Prostate gland (tissue), 2 donors: ENCODE results near the gene RNF19B. TPM values are rescaled to one million over a fixed set of nuclear protein-coding genes. Genes with fewer than 3 reads are reported as not detected.
A peak's percentile ranks its signal among the peaks of the same experiment; 100 is the strongest.

Source experiments
- DNase-seq: peaks from one replicate; pipeline ENCODE4 v3.0.0-alpha.2; 2019; ENCODE audit warnings: low spot score
- H3K27ac ChIP-seq, 2 donors: fragments of 200-600 bp; sonication (generic); 2 replicates each; pipeline ENCODE4 v1.5.1; 2017 to 2019
- H3K27me3 ChIP-seq: fragments of 200-600 bp; sonication (generic); replicated peaks from 2 replicates; pipeline ENCODE4 v1.5.1; 2019; ENCODE audit not compliant: insufficient read depth
- H3K36me3 ChIP-seq, 2 donors: fragments of 200-600 bp; sonication (generic); 1 replicate in 1 of 2; 2 replicates in 1 of 2; pipeline versions ENCODE4 v1.5.1 to v1.8.1; 2017 to 2019
- H3K4me1 ChIP-seq: fragments of 200-600 bp; sonication (generic); replicated peaks from 2 replicates; pipeline ENCODE4 v1.5.1; 2019
- H3K4me3 ChIP-seq, 2 donors: fragments of 200-600 bp; sonication (generic); 2 replicates each; pipeline ENCODE4 v1.5.1; 2017 to 2019
- H3K9me3 ChIP-seq: fragments of 200-600 bp; sonication (generic); 2 replicates; pipeline ENCODE4 v1.5.1; 2017
- POLR2A ChIP-seq: fragments of 450-650 bp; IDR thresholded peaks from one replicate; pipeline ENCODE4 v1.6.1; 2016; ENCODE audit warnings: antibody characterized with exemption, mild to moderate bottlenecking
- POLR2AphosphoS5 ChIP-seq: sonication (generic); formaldehyde crosslinking; IDR thresholded peaks from one replicate; pipeline ENCODE4 v1.6.1; 2017; ENCODE audit warnings: antibody characterized with exemption
- WGBS: methylation state at CpG from one replicate; pipeline ENCODE4 v1.1.5; 2018; 5-methylcytosine and 5-hydroxymethylcytosine counted together
- intact Hi-C: fragments of 100-400 bp; cut with DNase I; formaldehyde crosslinking; loops from one replicate; pipeline ENCODE4 v1.14.2; 2022
- total RNA-seq, 2 donors: library from RNA; depleted of rRNA; stranded (reverse); fragments of >200 nt; gene quantifications; one replicate each; pipeline ENCODE4 v1.1.0, GENCODE V29; 2016
- TF ChIP-seq, protein P1 (sequence below), 4 experiments: fragments of 200-600 bp in 2 of 4; fragments of 450-650 bp in 2 of 4; sonication (generic) in 2 of 4; IDR thresholded peaks; 1 replicate in 3 of 4; 2 replicates in 1 of 4; pipeline ENCODE4 v1.5.1; 2016 to 2019; ENCODE audit warnings: antibody characterized with exemption in 4 of 4, mild to moderate bottlenecking in 2 of 4, moderate library complexity in 2 of 4

Gene RNF19B, protein sequence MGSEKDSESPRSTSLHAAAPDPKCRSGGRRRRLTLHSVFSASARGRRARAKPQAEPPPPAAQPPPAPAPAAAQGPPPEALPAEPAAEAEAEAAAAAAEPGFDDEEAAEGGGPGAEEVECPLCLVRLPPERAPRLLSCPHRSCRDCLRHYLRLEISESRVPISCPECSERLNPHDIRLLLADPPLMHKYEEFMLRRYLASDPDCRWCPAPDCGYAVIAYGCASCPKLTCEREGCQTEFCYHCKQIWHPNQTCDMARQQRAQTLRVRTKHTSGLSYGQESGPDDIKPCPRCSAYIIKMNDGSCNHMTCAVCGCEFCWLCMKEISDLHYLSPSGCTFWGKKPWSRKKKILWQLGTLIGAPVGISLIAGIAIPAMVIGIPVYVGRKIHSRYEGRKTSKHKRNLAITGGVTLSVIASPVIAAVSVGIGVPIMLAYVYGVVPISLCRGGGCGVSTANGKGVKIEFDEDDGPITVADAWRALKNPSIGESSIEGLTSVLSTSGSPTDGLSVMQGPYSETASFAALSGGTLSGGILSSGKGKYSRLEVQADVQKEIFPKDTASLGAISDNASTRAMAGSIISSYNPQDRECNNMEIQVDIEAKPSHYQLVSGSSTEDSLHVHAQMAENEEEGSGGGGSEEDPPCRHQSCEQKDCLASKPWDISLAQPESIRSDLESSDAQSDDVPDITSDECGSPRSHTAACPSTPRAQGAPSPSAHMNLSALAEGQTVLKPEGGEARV
- total RNA-seq, result 10 to 100 TPM; 16.7 to 77.8 TPM

DNA sequence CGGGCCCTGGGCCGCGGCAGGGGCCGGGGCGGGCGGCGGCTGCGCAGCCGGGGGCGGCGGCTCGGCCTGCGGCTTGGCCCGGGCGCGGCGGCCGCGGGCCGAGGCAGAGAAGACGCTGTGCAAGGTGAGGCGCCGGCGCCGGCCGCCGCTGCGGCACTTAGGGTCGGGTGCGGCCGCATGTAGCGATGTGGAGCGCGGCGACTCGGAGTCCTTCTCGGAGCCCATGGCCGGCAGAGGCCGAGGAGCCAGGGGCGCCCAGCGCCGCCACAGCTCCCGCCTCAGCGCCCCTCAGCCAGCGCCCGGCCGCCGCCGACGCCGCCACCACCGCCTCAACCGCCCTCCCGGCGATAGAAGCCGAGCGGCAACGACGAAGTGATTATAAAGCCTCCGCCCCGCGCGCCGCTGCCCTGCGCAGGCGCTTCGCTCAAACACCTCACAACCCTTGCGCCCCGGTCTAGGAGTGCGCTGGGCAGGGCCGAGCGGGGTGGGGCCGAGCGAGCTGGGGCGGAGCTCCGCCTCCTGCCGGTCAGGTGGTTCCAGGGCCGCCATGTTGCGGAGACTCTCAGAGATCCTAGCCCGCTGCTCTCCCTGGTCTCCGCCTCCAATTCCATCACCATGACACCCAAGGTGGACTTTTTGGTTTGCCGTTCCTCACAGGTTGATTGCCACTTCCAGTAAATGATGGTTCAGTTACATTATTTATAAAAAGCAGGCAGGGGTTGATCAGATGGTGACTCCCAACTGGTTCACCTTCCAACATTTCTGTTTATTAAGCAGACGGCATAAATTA, at the start of gene RNF19B:
RNF19B (minus strand) TSS at position 349 of the 790 bp plus-strand sequence; CDS start at position 225, 124 bp downstream.
- intact Hi-C loops, result loop anchor here (5.0 kb wide), 1 partner anchor 43 kb away; no protein-coding TSS in a partner anchor
- no peaks in the 10 kb centered on the region for H3K4me1 ChIP-seq
- peak; percentile 96 for DNase-seq
- H3K36me3 ChIP-seq, result no peaks in the 10 kb centered on the region
- TF ChIP-seq, protein P1, sequence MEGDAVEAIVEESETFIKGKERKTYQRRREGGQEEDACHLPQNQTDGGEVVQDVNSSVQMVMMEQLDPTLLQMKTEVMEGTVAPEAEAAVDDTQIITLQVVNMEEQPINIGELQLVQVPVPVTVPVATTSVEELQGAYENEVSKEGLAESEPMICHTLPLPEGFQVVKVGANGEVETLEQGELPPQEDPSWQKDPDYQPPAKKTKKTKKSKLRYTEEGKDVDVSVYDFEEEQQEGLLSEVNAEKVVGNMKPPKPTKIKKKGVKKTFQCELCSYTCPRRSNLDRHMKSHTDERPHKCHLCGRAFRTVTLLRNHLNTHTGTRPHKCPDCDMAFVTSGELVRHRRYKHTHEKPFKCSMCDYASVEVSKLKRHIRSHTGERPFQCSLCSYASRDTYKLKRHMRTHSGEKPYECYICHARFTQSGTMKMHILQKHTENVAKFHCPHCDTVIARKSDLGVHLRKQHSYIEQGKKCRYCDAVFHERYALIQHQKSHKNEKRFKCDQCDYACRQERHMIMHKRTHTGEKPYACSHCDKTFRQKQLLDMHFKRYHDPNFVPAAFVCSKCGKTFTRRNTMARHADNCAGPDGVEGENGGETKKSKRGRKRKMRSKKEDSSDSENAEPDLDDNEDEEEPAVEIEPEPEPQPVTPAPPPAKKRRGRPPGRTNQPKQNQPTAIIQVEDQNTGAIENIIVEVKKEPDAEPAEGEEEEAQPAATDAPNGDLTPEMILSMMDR (IDR thresholded peaks at IDR 0.05), result peak; percentile 27 to 65 (median 54)
- TF ChIP-seq POLR2AphosphoS5 (peak; percentile 99), POLR2A (peak; percentile 99)
- peak within 1 kb of the TSS; percentile 87 to 89 for H3K27ac ChIP-seq
- H3K27me3 ChIP-seq, result no peaks in the 10 kb centered on the region
- WGBS, result 5% methylated on average over 10 of the region's 83 CpGs
- H3K9me3 ChIP-seq, result no peaks in the 10 kb centered on the region
- H3K4me3 ChIP-seq, result peak within 1 kb of the TSS; percentile 85 to 86

DNA sequence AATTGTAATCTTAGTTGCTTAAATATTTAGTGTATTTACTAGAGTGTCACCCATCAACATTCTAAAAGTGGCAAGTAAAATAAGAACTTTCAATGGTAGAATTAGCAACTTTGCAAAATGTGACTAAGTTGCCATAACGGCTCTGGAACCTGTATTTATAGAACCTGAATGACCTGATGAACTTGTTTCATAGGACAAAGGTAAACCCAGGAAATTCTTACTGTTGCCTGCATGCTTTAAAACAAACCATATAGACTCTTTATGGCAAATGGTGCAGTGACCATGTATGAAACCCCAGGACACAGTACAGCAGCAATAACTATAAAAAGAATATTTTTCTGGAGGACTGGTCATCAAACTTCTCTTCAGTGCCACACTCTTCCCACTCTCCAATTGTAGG, 49.2 kb upstream of the RNF19B start:
- no peak for DNase-seq
- 48% methylated on average over 1 of the region's 1 CpG for WGBS
- peak overlapping the region in 1 of 2 donors; percentile 85 for H3K27ac ChIP-seq
- peaks cover 20% of the 10 kb centered on the region for H3K4me1 ChIP-seq
- TF ChIP-seq POLR2AphosphoS5 (no peak), POLR2A (no peak)
- TF ChIP-seq, protein P1 (IDR thresholded peaks at IDR 0.05), result no peak
- no peaks in the 10 kb centered on the region for H3K27me3 ChIP-seq
- no peaks in the 10 kb centered on the region for H3K9me3 ChIP-seq
- H3K4me3 ChIP-seq, result no peak overlapping the region
- H3K36me3 ChIP-seq, result peaks cover 0 to 8% of the 10 kb centered on the region in 2 donors
- intact Hi-C loops, result no loop called here

DNA sequence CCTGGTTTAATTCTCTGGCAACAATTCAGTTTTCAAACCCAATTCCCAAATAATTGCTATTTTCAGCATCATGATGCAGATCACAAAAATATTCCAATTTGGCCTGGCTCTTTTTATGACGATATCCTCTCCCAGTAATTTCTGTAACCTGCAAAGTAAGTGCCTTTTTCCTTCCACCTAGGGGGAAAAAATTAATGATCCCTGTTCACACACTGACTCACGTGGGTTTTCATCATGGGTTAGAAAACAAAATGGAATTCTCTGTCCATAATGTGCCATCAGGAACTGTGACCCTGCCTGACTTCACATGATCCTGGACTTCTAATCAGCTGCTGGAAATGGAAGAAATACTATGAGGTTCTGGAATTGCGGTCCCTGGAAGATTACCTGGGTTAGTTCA, 47.6 kb upstream of the RNF19B start:
- Histone ChIP-seq H3K9me3 (no peaks in the 10 kb centered on the region), H3K27me3 (no peaks in the 10 kb centered on the region), H3K27ac (peak overlapping the region; percentile 74 to 85), H3K4me3 (no peak overlapping the region), H3K4me1 (peaks cover 20% of the 10 kb centered on the region), H3K36me3 (peaks cover 0 to 8% of the 10 kb centered on the region in 2 donors)
- intact Hi-C loops, result no loop called here
- WGBS, result 74% methylated on average over 3 of the region's 3 CpGs
- TF ChIP-seq POLR2A (no peak), POLR2AphosphoS5 (no peak)
- TF ChIP-seq, protein P1 (IDR thresholded peaks at IDR 0.05), result no peak
- DNase-seq, result no peak

DNA sequence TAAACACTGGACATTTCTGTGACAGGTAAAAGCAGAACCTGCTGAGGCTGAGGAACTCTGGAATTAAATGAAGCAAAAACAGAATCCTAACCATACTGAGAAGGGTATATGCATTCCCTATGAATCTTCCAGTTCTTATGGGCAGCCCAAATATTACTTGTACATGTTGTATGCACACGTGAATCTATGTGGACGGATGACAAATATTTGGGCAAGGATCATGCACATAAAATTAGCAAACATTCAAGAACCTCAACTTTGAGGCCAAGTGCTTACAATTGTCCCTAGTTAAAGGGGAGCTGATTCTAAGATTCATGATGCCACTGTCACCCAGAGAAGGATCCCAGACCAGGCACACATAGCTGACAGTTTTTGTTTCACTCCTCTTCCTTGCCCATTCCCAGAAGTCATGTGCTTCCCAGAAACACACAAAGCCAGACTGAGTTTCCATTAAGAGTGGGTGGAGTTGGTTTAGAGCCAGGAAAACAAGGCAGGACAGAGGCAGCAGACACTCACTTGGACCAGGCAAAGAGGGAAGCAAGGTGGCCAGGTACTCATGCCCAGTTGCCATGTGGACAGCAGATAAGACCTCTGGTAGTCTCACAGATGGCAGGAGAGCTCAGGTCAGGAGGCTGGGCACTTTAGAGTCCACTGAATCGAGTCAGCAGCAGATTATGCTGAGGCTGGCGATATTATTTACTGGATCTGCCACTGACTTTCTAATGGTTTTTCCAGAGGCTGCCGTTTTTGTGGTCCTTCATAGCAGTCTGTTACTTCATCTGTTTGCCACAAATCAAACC, 46.5 kb upstream of the RNF19B start:
- H3K4me3 ChIP-seq, result no peak overlapping the region

More for the DNA sequence above, 46.5 kb upstream of the RNF19B start:
- intact Hi-C loops, result no loop called here
- peak; percentile 82 for DNase-seq
- 41% methylated on average over 5 of the region's 5 CpGs for WGBS
- peaks cover 20% of the 10 kb centered on the region for H3K4me1 ChIP-seq
- H3K27ac ChIP-seq, result peak overlapping the region; percentile 74 to 85
- H3K9me3 ChIP-seq, result no peaks in the 10 kb centered on the region
- no peaks in the 10 kb centered on the region for H3K27me3 ChIP-seq
- TF ChIP-seq, protein P1 (IDR thresholded peaks at IDR 0.05), result no peak
- TF ChIP-seq POLR2A, result no peak
- TF ChIP-seq POLR2AphosphoS5, result peak; percentile 93
- peaks cover 0 to 8% of the 10 kb centered on the region in 2 donors for H3K36me3 ChIP-seq
